Measurements from ENCODE around the gene TIPARP.

TIPARP gene

DNA sequence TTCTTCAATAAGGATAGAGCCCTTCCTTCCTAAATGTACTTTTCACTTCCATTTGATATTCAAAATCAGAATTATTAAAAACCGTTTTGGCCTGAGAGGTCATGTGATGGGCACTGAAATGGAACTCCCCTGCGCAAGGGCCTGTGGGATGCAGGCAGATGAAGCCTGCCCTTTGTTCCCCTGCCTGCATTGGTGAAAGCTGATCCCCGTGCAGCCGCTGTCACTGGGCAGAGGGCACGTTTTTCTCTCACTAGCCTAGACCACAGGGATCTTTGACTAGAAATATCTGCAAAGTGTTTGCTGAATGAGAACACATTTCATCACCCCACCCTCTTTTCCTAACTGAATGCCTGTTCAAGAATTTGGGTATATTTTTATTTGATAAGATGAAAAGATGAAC, 74.9 kb downstream of the TIPARP start:
- no peak for ATAC-seq
- no peak for DNase-seq (ENCODE audit: low spot score in 2 of 2)
- Mint-ChIP-seq H3K4me3 (no peak overlapping the region), H3K36me3 (no peaks in the 10 kb centered on the region), H3K27ac (no peak overlapping the region), H3K4me1 (no peaks in the 10 kb centered on the region), H3K9me3 (no peaks in the 10 kb centered on the region)

GRCh38 chr3:156750191-156750873, 75.9 kb downstream of the TIPARP start:
- DNase-seq (ENCODE audit: low spot score in 2 of 2) (no peak), ATAC-seq (no peak)
- Mint-ChIP-seq H3K36me3 (no peaks in the 10 kb centered on the region), H3K4me1 (no peaks in the 10 kb centered on the region), H3K4me3 (no peak overlapping the region), H3K9me3 (no peaks in the 10 kb centered on the region), H3K27ac (no peak overlapping the region)

- no peak overlapping the region for H3K4me3 Mint-ChIP-seq
- ATAC-seq, result no peak
- H3K36me3 Mint-ChIP-seq, result no peaks in the 10 kb centered on the region
- H3K9me3 Mint-ChIP-seq, result no peaks in the 10 kb centered on the region
- H3K27ac Mint-ChIP-seq, result no peak overlapping the region
- DNase-seq (ENCODE audit: low spot score in 2 of 2), result no peak
- no peaks in the 10 kb centered on the region for H3K4me1 Mint-ChIP-seq
These were observed 76.5 kb downstream of the TIPARP start for GRCh38 chr3:156750874-156751245.

DNA sequence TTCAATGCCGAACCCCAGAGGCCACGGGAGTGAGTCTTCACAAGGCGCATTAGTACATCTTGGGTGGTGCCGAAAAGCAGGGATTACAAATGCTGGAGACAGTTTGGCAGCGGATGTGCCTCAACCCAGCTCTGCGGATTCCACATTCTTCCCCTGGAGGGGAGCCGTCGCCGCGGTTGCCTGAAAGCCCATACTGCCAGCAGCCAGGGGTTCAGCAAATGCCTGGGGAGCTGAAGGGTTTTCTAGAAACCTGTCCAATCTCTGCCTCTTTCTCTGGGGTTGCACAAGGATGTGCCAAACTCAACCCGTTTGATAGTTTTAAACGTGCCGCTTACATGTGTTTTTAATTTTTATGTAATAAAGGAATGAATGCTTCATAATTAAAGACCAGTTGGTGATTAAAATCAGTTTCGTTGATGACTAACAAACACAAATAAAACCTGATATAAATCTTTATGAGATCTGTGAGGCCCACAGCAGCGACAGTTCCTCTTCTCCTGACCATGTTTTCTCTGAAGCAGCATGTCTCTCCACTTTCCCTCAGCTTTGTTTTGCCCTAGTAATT, 77.2 kb downstream of the TIPARP start:
- no peaks in the 10 kb centered on the region for H3K4me1 Mint-ChIP-seq
- ATAC-seq (no peak), DNase-seq (ENCODE audit: low spot score in 2 of 2) (no peak)
- no peak overlapping the region for H3K4me3 Mint-ChIP-seq
- no peaks in the 10 kb centered on the region for H3K9me3 Mint-ChIP-seq
- no peak overlapping the region for H3K27ac Mint-ChIP-seq
- H3K36me3 Mint-ChIP-seq, result no peaks in the 10 kb centered on the region

All from stimulated activated effector memory CD8-positive, alpha-beta T cell treated with anti-CD3 and anti-CD28 coated beads, Interleukin-12 subunit alpha, Interleukin-12 subunit beta, amount 100 ng/mL, for 72 hours (primary cell).